Liver (tissue), 9 donors: ENCODE measurements around the gene TRIO. TPM values are rescaled to one million over a fixed set of nuclear protein-coding genes. Genes with fewer than 3 reads are reported as not detected.

ENCODE experiments used
- DNase-seq: peaks from one replicate; pipeline ENCODE4 v3.0.0-alpha.2; 2017; ENCODE audit warnings: low spot score
- H3K27ac ChIP-seq, 2 donors: one replicate each; pipeline ENCODE4 v1.7.0; 2013; ENCODE audit warnings: inconsistent platforms in 2 of 2, low read length in 2 of 2, control low read depth in 1 of 2, low read depth in 1 of 2, mild to moderate bottlenecking in 1 of 2
- H3K27me3 ChIP-seq, 4 donors: one replicate each; pipeline versions ENCODE4 v1.6.1 to v1.7.0; 2013; ENCODE audit warnings: low read length in 3 of 4, inconsistent platforms in 1 of 4, mild to moderate bottlenecking in 1 of 4, moderate library complexity in 1 of 4; ENCODE audit not compliant: control insufficient read depth in 4 of 4, insufficient read depth in 4 of 4
- H3K36me3 ChIP-seq, 4 donors: one replicate each; pipeline versions ENCODE4 v1.6.1 to v1.7.0; 2013; ENCODE audit warnings: low read length in 3 of 4, mild to moderate bottlenecking in 3 of 4, low read depth in 1 of 4, moderate library complexity in 1 of 4; ENCODE audit not compliant: control insufficient read depth in 4 of 4, insufficient read depth in 3 of 4
- H3K4me1 ChIP-seq, 4 donors: one replicate each; pipeline versions ENCODE4 v1.6.1 to v1.7.0; 2013; ENCODE audit warnings: low read length in 3 of 4, mild to moderate bottlenecking in 3 of 4, moderate library complexity in 1 of 4; ENCODE audit not compliant: control insufficient read depth in 4 of 4, insufficient read depth in 4 of 4
- H3K4me3 ChIP-seq, 3 donors: one replicate each; pipeline versions ENCODE4 v1.6.1 to v1.7.0; 2013; ENCODE audit warnings: low read length in 3 of 3, control low read depth in 1 of 3, low read depth in 1 of 3, mild to moderate bottlenecking in 1 of 3
- H3K9ac ChIP-seq, 2 donors: one replicate each; pipeline ENCODE4 v1.7.0; 2013; ENCODE audit warnings: low read length in 2 of 2, mild to moderate bottlenecking in 2 of 2, moderate library complexity in 2 of 2, control low read depth in 1 of 2, low read depth in 1 of 2
- H3K9me3 ChIP-seq, 4 donors: one replicate each; pipeline versions ENCODE4 v1.6.1 to v1.7.0; 2013; ENCODE audit warnings: low read length in 3 of 4; ENCODE audit not compliant: control insufficient read depth in 4 of 4
- EGR1 ChIP-seq, 2 donors: IDR thresholded peaks; 2 replicates each; pipeline ENCODE4 v1.6.1; 2016 to 2018; ENCODE audit warnings: antibody characterized with exemption in 2 of 2, low read depth in 2 of 2
- FOXA2 ChIP-seq: IDR thresholded peaks from 2 replicates; pipeline ENCODE4 v1.6.1; 2016; ENCODE audit warnings: antibody characterized with exemption
- GABPA ChIP-seq, 2 donors: IDR thresholded peaks in 1 of 2; conservative IDR thresholded peaks in 1 of 2; 2 replicates each; pipeline ENCODE4 v1.6.1; 2016; ENCODE audit warnings: antibody characterized with exemption in 2 of 2, mild to moderate bottlenecking in 1 of 2, moderate library complexity in 1 of 2
- HNF4G ChIP-seq: IDR thresholded peaks from 2 replicates; pipeline ENCODE4 v1.6.1; 2016; ENCODE audit warnings: antibody characterized with exemption
- JUND ChIP-seq, 2 donors: IDR thresholded peaks; 2 replicates each; pipeline ENCODE4 v1.6.1; 2016; ENCODE audit warnings: antibody characterized with exemption in 2 of 2
- MAX ChIP-seq: IDR thresholded peaks from 2 replicates; pipeline ENCODE4 v1.6.1; 2016; ENCODE audit warnings: antibody characterized with exemption
- NR2F2 ChIP-seq: IDR thresholded peaks from 2 replicates; pipeline ENCODE4 v1.6.1; 2016; ENCODE audit warnings: antibody characterized with exemption
- RAD21 ChIP-seq, 2 donors: IDR thresholded peaks; 2 replicates each; pipeline ENCODE4 v1.6.1; 2016; ENCODE audit warnings: antibody characterized with exemption in 2 of 2, mild to moderate bottlenecking in 2 of 2
- REST ChIP-seq: IDR thresholded peaks from 2 replicates; pipeline ENCODE4 v1.6.1; 2016; ENCODE audit warnings: antibody characterized with exemption, mild to moderate bottlenecking
- RXRA ChIP-seq, 2 donors: IDR thresholded peaks; 2 replicates each; pipeline ENCODE4 v1.6.1; 2017 to 2018; ENCODE audit warnings: antibody characterized with exemption in 2 of 2, mild to moderate bottlenecking in 1 of 2
- SP1 ChIP-seq: IDR thresholded peaks from 2 replicates; pipeline ENCODE4 v1.6.1; 2018; ENCODE audit warnings: antibody characterized with exemption, mild to moderate bottlenecking
- TAF1 ChIP-seq: conservative IDR thresholded peaks from 2 replicates; pipeline ENCODE4 v1.6.1; 2016; ENCODE audit warnings: antibody characterized with exemption, mild to moderate bottlenecking
- YY1 ChIP-seq: IDR thresholded peaks from 2 replicates; pipeline ENCODE4 v1.6.1; 2016; ENCODE audit warnings: antibody characterized with exemption, mild to moderate bottlenecking
- WGBS: extraction: QIAGEN DNeasy Blood & Tissue Kit; methylation state at CpG from one replicate; pipeline ENCODE4 v1.1.7; 2013; 5-methylcytosine and 5-hydroxymethylcytosine counted together
- polyA plus RNA-seq, 2 donors: library from polyadenylated mRNA; stranded (reverse) in 1 of 2; unstranded in 1 of 2; fragments of 200-250 nt in 1 of 2; fragments of >200 nt in 1 of 2; fragmentation: Nextera tagmentation in 1 of 2; extraction: Ambion mirVana in 1 of 2; gene quantifications; one replicate each; pipeline versions ENCODE4 v1.2.1 to v1.2.3, GENCODE V29; 2013 to 2015
- total RNA-seq, 2 donors: library from RNA; depleted of rRNA; stranded (reverse); fragments of >200 nt; gene quantifications; one replicate each; pipeline ENCODE4 v1.2.3, GENCODE V29; 2014
- TF ChIP-seq, protein P1 (sequence below): IDR thresholded peaks from 2 replicates; pipeline ENCODE4 v1.6.1; 2016; ENCODE audit warnings: antibody characterized with exemption
- TF ChIP-seq, protein P2 (sequence below): IDR thresholded peaks from 2 replicates; pipeline ENCODE4 v1.6.1; 2016; ENCODE audit warnings: antibody characterized with exemption
- donor health status: healthy.
- donor health status: healthy.
- donor health status: healthy.
- donor health status: healthy.
- donor health status: healthy.

Gene TRIO
- total and polyA plus RNA-seq, 4 donors, result 8.5 to 86.2 (median 16.0) TPM

DNA sequence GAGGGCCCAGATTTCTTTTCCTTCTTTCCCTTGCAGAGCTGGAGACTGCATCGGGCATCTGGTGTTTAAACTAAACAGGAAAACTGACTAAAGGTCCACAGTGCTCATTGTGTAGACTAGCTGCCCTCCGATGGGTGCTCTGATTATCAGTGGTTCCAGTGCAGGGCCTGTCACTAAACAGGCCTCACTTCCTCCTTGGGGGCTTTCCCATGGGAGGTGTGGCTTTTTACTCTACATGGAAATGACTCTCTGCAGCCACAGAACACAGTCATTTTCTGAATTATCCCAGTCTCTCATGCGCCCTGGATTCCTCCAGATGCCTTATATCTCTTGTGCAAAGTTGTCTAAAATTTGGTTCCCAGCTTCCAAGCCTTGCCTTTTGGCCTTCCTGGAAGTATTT is 199.2 kb downstream of the TRIO start:
- no peak for TF ChIP-seq SP1
- no peak for TF ChIP-seq RXRA (IDR thresholded peaks at IDR 0.05)
- no peaks in the 10 kb centered on the region for H3K27me3 ChIP-seq
- H3K9me3 ChIP-seq, result no peaks in the 10 kb centered on the region
- peaks cover 2 to 9% (median 7%) of the 10 kb centered on the region in 4 donors for H3K36me3 ChIP-seq
- 44% methylated on average over 3 of the region's 3 CpGs for WGBS
- no peak overlapping the region for H3K4me3 ChIP-seq
- no peak overlapping the region for H3K27ac ChIP-seq
- H3K4me1 ChIP-seq, result peaks cover 2 to 27% (median 22%) of the 10 kb centered on the region in 4 donors
- no peak for DNase-seq
- no peak overlapping the region for H3K9ac ChIP-seq

DNA sequence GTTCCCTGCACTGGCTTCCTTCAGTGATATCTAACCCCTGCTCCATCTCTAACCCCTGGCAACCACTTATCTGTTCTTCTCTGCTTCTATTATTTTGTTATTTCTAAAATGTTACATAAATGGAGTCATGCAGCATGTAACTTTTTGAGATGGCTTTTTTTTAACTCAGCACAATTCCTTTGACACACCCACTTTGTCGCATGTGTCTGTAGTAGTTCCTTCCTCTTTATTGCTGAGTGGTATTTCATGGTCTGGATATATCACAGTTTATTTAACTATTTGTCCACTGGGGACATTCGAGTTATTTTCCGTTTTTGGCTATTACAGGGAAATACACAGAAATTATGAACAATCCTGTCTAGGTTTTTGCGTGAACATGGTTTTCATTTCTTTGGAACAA is 200.2 kb downstream of the TRIO start:
- Histone ChIP-seq H3K9me3 (no peaks in the 10 kb centered on the region), H3K36me3 (peaks cover 2 to 5% (median 3%) of the 10 kb centered on the region in 4 donors), H3K9ac (no peak overlapping the region), H3K27me3 (no peaks in the 10 kb centered on the region), H3K4me1 (peaks cover 2 to 27% (median 22%) of the 10 kb centered on the region in 4 donors), H3K27ac (no peak overlapping the region), H3K4me3 (no peak overlapping the region)
- 86% methylated on average over 4 of the region's 4 CpGs for WGBS
- TF ChIP-seq REST (no peak), TAF1 (no peak), HNF4G (no peak), FOXA2 (no peak), EGR1 (IDR thresholded peaks at IDR 0.05; ENCODE audit: low read depth in 2 of 2) (no peak), MAX (no peak)
- TF ChIP-seq, protein P1, sequence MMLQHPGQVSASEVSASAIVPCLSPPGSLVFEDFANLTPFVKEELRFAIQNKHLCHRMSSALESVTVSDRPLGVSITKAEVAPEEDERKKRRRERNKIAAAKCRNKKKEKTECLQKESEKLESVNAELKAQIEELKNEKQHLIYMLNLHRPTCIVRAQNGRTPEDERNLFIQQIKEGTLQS, result no peak
- no peak for DNase-seq

GRCh38 chr5:14347522-14347921 is 204.4 kb downstream of the TRIO start:
- H3K27ac ChIP-seq, result no peak overlapping the region
- H3K9ac ChIP-seq, result no peak overlapping the region
- no peak overlapping the region for H3K4me3 ChIP-seq
- peaks cover 0 to 5% (median 2%) of the 10 kb centered on the region in 4 donors for H3K36me3 ChIP-seq
- no peaks in the 10 kb centered on the region for H3K27me3 ChIP-seq
- no peak for DNase-seq
- H3K4me1 ChIP-seq, result peaks cover 0 to 13% (median 0%) of the 10 kb centered on the region in 4 donors
- H3K9me3 ChIP-seq, result no peaks in the 10 kb centered on the region
- 93% methylated on average over 7 of the region's 7 CpGs for WGBS
- no peak for TF ChIP-seq MAX
- TF ChIP-seq, protein P1, result no peak
- no peak for TF ChIP-seq EGR1 (IDR thresholded peaks at IDR 0.05; ENCODE audit: low read depth in 2 of 2)
- no peak for TF ChIP-seq REST
- no peak for TF ChIP-seq NR2F2
- no peak for TF ChIP-seq RAD21 (IDR thresholded peaks at IDR 0.05)
- TF ChIP-seq SP1, result no peak
- no peak for TF ChIP-seq FOXA2
- TF ChIP-seq, protein P2, sequence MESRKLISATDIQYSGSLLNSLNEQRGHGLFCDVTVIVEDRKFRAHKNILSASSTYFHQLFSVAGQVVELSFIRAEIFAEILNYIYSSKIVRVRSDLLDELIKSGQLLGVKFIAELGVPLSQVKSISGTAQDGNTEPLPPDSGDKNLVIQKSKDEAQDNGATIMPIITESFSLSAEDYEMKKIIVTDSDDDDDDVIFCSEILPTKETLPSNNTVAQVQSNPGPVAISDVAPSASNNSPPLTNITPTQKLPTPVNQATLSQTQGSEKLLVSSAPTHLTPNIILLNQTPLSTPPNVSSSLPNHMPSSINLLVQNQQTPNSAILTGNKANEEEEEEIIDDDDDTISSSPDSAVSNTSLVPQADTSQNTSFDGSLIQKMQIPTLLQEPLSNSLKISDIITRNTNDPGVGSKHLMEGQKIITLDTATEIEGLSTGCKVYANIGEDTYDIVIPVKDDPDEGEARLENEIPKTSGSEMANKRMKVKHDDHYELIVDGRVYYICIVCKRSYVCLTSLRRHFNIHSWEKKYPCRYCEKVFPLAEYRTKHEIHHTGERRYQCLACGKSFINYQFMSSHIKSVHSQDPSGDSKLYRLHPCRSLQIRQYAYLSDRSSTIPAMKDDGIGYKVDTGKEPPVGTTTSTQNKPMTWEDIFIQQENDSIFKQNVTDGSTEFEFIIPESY, result no peak
- TF ChIP-seq YY1, result no peak
- no peak for TF ChIP-seq GABPA (IDR thresholded peaks at IDR 0.05 in 1 of 2, conservative IDR thresholded peaks at IDR 0.05 in 1 of 2)
- no peak for TF ChIP-seq JUND (IDR thresholded peaks at IDR 0.05)
